IPS DF 19.7 (cell line): ENCODE measurements around the gene FRMD4A.

ENCODE experiments used
- DNase-seq: peaks from one replicate; pipeline ENCODE4 v3.0.0-alpha.2; 2013; ENCODE audit warnings: low read depth, low spot score

FRMD4A gene

DNA sequence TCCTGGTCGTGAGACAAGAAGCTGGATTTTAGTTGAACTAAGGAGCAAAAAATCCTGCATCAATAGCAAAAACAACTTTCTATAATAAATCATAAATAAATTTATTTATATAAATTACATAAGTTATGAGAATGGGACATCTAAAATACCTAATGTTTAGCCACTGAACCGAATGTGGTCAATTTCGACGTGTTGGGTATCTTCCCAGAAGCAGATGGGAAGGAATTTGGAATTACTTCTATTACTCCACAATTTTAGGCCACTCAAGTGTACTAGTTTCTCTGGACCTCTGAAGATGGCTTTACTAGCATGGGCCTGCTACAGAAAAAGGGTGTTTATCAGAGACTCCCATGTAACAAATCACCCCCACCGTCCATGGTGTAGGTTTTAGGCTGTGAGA lies 572.0 kb downstream of the FRMD4A start:
- no peak for DNase-seq

DNA sequence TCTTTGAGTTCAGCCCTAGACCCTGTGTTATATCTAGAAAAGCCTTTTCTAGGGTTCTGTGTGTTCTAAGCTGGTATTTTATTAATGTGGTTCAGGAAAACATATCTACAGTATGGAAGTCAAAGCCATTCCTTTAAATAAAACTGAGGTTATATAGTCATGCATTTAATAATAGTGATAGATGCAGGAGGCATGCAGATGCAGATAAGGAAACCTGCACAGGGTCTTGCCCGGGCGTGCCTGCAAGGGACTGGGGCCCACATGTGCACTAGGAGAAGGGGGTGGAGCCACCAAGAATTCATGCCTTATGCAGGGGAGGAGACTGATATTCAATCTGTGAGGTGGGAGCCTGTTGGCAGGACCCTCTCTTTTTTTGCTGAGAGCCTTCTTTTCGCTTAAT lies 572.4 kb downstream of the FRMD4A start:
- DNase-seq = peak; percentile 17

DNA sequence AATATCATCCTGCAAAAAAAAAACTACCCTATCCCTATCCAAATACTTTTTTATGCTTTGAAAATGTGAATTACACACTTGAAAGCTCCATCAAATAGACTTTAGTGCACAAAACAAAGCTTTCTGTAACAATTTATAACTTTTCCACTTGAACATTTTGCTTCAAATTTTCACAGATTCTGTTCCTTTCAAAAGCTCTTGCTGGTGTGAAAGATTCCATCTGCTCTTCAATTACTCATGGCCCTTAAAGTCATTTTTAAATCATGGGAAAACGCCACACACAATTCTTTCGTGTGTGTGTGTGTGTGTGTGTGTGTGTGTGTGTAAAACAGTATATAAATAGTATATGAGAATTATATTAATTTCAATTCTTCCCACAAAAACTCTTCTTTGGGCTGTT lies 576.4 kb downstream of the FRMD4A start:
- DNase-seq = no peak

DNA sequence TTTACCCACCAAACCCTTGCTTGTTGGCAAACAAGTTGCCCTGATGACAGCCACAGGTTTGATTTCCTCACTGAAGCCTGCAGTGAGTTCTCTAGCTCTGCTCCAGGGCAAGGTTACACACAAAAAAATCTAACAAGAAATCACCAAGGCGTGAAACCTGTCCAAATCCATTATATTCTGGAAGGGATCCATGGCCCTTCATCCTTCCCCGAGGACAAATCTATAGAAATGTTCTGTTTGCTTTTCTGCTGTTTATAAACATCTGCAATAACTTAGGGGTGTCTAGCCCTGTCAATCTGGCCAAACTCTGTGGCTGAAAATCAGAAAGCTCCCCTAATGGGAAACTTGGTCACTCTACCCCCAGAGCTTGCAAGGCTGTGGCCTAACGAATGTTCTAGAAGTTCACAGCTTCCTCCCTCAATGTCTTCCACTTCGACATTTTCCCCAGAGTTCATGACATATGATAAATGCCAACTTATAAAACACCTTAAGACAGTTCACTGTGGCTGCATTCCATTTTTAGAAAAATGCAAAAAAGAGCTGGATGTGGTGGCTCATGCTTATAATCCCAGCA lies 579.4 kb downstream of the FRMD4A start:
- no peak for DNase-seq

DNA sequence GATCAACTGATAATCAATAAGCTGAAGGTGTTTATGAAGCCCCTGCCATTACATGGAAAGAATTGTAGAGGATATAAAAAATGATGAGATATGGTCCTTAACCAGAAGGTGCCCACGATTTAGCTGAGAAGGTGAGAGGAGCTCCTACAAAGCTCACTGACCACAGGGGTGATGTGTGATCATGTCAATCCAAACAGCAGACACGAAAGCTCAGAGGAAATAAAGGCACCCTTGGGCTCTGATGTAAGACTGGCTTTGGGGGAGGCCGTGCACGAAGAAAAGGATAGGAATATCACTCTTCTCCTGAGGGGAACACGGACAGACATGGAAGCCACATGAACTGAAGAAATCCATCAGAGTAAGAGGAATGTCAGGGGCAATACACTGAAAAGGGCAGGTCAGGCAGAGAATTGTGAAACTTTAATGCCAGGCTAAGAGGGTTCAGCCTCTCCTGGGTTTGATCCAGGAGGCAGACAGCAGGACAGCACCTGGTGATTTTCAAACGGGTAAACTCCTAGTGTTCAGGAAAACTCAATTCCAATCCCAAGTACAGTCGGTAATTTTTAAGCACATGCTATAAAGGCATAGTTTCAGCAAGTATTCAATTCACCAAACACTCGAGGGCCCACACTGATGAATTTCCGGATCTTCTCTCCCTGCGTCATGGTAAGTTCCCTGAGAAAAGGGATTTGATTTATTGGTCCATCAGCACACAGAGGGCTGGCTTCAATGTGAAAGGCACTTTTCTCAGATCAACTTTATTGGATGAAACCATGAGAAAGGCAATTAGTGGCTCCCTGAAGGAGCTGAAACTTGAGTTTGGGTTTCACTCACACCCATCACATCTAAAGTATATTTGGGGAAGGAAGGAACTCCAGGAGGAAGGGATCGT lies 580.2 kb downstream of the FRMD4A start:
- DNase-seq = no peak

DNA sequence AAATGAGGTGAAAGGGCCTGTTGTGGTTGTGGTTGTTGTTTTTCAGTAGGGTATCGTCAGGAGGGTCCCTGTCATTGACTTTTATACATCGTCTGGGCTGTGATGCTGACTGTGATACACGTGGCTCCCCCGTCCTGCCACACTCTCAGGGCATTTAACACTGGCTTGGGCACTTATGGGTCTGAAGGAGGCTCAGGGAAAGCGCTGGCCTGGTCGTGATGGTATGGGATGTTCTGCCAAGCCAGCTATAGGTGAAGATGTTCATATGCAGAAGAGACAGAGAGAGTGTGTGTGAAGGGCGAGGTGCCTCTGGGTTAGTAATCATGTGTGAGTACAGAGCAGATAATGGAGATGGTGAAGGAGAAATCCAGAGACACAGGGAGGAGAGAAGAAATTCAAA lies 585.5 kb downstream of the FRMD4A start:
- no peak for DNase-seq

DNA sequence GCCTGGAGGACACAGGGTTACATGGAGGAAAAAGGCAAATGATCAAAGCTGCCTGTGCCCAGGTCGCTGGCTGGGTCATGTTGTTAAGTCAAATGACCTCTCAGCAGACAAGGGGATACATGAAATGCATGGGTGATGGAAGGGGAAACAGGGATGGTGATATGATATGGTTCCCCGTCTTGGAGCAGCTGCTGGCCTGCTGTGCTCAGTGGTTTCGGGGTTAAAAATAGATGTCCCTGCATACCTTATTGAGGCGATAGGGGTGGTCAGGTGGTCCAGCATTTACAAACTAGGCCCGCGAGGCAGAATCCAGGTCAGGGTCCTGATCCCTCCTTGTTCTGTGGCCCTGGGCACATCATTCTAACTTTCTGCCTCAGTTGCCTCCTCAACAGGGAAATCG lies 586.8 kb downstream of the FRMD4A start:
- no peak for DNase-seq

DNA sequence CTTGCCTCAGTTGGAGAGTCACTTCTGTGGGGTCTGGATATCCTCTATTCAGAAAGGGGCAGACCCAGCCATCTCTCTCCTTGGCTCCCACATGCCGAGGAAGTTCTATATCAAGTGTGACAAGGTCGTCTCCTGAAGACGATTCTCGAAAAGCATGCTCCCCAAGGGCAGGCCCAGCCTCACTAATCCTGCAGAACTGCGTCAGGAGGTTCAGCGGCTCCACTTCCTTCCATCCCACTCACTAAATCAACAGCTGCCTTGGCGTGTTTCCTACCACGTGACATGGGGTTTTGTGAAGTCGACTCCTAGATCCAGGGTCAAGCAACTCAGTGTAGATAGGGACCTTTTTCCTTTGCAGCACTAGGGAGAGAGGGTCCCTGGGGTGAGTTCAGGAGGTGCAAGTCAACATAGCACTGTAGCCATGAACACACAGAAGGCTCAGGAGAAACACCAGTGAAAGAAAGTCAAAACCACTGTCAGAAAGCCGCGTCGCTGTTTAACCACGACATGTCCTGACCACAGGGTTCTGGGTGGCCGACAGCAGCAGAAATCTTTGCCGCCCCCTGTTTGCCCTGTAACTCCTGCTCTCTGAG lies 587.5 kb downstream of the FRMD4A start:
- DNase-seq = no peak

DNA sequence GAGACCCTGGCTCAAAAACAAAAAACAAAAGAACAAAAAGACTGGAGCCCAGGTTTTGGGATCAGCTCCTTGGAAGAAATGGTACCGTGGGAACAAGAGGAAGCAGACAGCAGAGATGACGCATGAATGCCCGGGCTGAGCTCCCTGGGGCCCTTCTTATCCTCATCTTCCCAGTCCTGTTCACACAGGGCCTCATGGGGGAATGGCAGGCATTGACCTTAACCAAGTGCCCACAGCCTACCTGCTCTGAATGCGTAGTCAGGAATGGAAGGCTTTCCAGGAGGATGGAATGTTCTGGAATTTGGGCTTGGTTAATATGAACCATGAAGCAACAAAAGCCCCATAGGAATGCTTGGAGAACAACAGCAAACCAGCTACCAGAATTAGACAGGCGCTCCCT lies 589.3 kb downstream of the FRMD4A start:
- DNase-seq = no peak

DNA sequence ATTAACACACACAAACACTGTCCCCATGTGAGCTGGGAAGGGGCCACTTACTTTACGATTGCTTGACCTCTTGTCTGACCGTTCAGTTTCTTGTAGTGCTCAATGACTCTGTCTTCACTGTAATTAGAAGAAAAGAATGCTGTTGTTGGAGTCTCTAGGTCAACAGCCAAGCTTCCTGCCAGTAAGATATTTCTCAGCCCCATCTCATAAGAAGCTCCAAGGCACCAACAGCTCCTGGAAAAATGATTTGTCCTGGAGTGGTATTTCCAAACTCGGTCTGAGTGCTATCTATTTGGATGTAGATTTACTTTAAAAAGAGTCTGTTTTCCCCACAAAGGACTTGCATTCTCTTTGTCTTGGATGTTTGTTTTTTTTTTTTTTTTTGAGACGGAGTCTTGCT lies 590.3 kb downstream of the FRMD4A start:
- no peak for DNase-seq

DNA sequence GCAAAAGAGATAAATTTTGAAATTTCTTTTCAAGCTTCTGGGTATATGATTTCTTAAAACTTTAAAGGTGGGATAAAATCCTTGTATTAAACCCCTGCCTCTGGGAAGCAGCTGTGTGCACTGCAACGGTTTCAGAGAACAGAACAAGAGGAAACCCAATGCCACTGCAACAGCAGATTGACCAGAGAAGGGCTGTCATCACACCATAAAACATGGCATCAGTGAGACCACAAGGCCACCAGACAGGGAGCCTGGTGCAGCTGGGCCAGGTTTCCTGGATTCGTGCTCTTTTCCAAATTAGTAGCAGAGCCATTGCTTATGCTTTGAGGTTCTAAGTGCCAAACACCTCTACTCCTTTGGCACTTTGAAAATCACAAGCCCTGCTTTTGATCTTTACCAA lies 591.5 kb downstream of the FRMD4A start:
- DNase-seq = no peak

DNA sequence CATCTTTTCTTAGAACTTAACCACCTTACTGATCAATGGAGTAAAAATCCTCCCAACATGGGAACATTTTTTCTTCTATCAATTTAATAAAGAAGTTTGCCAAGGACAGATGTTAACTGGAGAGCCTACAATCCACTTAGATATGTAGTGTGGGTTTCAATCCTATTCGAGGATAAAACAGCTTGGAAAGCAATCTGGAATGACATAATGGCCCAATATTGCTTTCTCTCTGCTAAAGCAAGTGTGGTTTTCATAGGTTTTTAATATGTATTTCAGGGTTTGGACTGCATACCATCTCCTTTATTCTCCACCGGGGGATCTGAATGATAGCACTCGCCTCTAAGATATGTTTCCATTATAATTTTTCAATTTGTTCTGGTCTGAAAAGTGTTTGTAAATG lies 594.2 kb downstream of the FRMD4A start:
- no peak for DNase-seq

DNA sequence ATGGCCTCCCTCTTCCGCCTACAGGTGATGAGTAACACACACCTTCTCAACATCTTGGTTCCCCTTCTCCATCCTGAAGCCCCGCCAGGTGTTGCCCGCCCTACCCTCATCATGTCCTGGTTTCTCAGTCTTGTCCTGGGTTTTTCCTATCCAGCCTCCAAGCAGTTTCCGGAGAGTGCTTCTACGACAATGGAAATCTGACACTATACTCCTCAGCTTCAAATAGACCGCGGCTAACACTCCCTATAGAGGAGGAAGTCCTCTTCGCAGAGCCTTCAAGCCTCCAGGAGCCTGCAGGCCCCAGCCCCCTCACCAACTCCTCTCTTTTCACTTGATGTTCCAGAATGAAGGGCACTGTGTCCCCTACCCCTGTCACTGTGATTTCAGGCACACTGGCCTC lies 596.6 kb downstream of the FRMD4A start:
- no peak for DNase-seq

DNA sequence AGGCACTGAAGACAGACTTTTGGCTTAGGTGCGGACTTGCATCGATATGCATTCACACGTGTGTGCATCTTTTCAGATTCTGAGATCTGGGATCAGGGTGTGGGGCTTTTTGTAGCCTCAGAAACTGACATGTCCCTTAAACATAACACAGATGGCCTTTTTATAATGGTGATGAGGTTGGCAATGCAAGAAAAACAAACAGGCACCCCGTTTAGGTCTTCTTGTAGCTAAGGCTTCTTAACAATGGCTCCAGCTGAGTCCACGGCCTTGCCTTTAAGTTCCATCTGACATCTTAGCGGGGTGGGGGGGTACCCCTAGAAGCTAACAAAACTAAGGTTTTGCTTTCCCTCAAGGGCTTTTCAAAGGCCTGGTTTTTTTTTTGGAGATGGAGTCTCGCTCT lies 597.7 kb downstream of the FRMD4A start:
- DNase-seq = no peak

DNA sequence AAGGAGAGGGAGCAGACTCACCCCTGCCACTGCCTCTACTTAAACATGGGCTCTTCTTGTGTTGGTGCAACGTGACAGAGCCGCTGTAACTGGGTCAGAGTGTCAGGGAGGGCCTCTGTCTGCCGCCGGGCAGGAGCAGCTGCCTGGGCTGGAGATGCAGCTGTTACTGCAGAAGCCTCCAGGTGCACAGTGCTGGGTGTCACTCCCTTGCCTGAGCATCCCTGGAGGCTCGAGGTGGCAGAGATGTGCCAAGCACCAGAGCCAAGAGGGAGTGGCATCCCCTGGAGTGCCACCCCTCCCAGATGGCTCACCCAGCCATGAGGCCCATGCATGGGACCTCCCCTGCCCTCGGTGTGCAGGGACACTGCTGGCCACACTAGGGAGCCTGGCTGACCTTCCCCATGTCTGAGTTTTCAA lies 598.3 kb downstream of the FRMD4A start:
- DNase-seq = no peak

DNA sequence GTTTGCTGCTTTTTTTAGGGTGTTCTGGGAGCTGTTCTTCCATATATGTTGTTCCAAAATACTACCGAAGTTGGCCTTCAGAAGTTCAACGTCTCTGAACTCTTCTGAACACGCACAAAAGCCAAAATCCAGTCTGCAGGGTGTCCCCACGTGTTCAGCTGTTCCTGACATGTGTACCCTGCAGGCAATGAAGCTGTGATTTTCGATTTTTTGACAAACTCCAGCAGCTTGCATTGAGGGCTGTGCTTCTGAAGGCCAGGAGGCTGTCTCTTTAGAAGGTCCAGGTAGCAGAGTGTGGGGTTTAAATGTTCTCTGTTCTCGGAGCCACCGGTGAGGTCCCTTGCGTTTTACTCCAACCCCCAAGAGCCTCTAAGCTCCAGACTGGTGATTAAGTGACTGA lies 598.9 kb downstream of the FRMD4A start:
- DNase-seq = no peak

DNA sequence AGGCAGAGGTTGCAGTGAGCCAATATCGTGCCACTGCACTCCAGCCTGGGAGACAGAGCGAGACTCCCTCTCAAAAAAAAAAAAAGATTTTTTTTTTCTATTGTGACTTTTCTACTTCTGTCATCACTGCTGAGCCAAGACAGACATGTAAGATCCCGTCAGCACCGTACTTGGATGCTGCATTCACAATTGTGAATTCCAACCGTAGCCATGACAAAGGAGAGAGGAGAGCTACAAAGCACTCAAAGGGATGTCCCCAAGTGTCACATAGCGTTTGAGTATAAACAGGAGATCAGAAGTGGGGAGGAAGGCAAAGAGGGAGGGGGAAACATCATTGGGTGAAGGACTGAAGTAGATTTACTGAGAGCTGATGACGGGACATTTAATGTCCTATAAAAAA lies 599.8 kb downstream of the FRMD4A start:
- no peak for DNase-seq

DNA sequence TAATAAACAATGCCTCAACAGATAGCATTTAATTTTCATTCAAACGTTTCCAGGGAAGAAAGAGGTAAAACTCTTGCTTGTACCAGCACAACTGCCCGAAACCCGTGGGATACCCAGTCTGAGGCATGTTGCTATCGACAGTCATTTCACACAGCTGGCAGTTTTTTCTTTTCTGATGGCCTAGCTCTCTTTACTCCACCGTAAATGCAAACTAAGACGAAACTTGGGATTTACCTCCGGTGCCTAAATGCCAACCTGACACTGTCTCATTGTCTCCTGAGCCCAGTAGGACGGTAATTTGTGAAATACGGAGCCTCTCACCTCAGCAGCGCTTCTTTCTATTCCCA lies 600.4 kb downstream of the FRMD4A start:
- DNase-seq = no peak

DNA sequence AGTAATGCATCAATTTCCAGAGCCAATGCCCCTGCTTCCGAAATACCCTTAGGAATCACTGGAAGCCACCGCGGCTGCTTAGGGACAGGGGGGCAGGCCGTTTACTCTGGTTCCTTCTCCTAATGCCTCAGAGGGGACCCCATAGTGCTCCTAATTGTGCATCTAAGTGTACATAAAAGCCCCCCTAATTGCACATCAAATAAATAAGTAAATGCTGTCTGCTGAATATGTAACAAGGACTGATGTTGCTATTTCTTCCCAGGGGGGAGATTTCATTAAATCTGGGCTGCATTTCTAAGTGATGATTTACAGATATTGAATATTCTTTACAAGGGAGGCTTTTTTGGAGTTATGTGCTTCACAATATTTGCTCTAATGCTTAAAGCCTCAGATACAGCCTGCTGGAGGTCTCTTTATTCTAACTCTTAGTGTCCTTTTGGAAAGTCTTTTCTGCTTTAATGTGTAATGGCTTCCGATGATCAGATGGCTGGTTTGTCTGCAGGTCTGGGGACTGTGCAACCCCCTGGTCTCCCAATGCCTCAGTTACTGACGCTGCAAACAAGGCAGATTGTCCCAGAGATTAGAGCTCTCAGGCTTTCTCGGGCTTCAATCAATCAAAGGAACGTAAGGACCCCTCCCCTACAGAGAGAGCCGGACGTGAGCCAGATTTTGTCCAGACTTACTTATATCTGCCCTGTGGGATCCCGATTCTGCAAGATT lies 601.0 kb downstream of the FRMD4A start:
- no peak for DNase-seq

DNA sequence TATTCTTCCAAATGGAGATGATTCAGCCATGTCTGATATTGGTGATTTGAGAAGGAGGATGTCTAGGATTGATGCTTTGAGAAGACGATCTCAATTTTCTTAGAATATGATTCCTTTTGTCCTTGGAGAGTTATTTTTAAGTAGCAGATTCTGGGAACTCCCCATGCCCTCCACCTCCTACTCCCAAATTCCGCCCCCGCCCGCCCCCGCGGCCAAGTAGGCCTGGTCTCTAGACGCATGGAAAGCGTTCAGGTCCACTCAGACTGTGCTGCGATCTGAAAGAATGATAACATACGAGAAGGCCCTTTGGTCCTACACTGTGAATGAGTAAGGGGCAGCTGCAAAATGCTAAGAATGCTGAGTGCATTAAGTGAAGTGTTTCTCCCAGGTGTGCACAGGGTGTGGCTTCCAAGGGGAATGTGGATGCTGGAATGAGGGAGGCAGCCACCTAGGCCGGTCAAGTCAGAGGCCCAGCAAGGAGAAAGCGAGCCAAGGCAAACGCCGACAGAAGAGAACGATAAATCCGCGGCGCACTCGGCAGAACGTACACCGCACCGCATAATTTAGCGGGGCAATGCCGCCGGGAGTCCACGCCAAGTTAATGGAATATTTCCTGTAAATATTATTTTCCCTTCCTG lies 601.7 kb downstream of the FRMD4A start:
- DNase-seq = no peak

DNA sequence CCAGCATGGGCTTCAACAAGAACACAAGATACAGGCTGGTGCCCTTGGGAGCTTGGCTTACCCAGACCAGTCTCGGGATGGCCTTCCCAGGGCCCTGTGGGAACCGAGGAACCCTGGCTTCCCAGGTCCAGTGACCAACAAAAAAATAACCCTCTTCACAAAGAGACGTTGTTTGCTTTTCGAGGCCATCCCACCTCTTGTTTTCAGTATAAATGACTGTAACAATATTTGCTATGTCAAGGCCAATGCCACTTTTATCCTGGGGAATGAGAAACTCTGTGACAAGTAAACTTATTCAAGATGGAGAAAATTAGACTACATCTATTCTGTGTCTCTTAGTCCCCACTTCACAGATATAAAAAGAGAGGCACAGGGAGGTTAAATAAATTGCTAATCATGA lies 605.1 kb downstream of the FRMD4A start:
- no peak for DNase-seq

DNA sequence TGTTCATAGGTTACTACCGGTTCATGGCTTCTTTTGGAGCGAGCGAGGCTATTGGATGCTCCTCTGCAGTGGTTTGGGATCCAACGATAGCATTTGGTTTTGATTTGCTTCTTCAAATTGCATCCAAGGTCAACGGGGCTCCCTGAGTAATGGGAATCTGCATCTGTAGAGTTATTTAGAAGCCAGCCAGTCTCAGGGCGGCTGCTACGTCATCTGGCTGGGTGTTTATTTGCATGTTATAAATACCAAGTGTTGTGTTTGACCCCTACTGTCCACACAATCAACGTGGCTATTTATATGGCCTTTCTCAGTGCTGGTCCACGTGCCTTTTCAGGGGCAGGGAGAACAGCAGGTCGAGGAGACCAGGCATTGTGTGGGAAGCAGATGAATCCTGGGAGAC lies 606.2 kb downstream of the FRMD4A start:
- no peak for DNase-seq
